ENCODE measurements around the gene CIAO2A.

The CIAO2A gene

DNA sequence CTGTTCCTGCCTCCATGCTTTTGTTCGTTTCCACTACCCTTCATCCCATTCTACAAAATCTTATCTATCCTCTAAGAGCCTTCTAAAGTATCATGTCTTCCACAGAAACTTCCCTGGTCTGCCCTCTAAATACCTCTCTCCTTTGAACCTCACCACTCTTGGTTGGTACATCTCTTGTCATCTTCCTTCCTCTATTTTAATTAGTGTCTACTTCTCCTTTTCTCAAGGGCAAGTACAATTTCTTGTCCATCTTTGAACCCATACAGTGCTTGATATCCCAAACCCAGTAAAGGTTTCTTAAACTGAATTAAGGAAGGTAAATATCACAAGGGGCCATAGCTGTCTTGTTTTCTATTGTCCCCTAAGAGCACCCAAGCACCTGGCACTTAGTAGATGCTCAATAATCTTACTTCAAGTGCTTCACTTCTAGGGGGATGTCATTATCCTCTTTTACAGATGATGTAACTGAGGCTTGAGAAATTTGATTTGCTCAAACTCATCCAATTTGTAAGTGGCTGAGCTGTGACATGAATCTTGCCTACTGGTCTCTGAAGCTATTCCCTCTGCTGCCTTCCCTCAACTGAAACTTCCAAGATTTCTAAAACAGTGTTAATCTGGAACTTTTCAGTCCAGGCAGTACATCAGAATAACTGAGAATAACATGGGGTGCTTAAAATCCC lies 44.7 kb downstream of the CIAO2A start:
- no peak for DNase-seq (ENCODE audit: low read depth)
- H3K4me3 ChIP-seq (ENCODE audit: low read depth, low read length): no peak overlapping the region

DNA sequence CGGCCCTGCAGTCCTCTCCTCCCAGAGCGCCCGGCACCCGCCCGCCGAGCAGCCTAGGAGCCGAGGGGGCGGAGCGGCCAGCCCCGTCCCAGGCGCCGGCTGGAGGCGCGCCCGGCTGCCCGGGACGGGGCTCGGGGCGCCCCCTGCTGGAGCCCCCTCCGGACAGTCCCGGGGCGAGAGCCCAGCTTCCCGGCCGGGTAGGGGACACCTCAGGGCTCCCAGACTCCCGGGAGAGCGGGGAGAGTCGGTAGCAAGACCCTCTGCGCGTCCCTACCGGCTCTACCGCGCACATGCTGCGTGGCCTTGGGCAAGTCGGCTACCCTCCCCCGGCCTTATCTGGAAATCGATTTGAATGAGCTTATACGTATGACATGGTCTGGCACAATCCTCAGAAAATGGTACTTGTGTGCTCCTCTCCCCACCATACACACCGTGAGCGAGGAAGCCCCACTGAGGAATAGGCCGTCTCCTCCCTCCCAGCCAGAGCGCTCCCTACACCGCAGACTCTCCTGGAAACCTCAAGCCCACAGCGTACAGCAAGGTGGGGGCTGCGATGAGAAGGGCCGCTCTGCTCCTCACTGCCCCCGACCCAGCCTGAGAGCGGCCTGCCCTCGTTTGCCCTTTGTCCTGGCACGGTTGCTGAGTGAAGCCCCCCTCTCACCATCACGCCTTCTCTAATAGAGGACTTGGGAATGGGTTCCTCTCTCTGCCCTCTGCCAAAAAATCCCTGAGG lies 47.1 kb downstream of the CIAO2A start, which contains the start of gene DAPK2:
Gene DAPK2, minus strand, starts transcription at position 65 of the 733 bp plus-strand sequence. CDS start 6,224 bp downstream, outside the sequence.
- no peak for DNase-seq (ENCODE audit: low read depth)
- peak within 1 kb of the TSS; percentile 46 for H3K4me3 ChIP-seq (ENCODE audit: low read depth, low read length)

DNA sequence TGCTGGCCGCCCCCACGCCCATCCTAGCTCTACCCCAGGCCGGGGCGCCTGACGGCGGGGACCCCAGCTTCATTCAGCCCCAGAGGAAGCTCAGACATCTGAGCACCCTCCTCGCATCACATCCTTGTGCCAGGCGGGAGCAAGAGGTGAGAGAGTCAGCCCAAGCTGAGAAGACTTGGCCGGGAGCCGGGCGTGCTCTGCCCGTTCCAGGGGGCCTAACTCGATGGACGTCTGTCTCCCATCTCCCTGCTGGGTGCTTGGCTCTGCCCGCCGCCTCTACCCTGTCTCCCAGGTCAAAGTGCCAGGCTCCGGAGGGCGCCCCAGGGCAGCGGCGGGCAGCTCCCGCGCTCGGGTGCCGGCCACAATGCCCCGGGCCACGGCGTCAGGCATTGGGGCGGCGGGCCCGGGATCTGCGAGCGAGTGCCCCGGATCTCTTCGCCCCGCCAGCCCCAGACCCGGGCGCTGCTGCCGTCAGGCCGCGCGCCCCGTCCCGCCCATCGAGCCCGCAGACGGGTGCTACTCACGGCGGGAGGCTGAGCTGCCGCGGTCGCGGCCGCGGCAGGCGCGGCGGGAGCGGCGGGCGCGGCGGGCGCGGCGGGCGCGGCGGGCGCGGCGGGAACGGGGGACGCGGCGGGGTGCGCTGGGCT lies 47.7 kb downstream of the CIAO2A start:
- peak overlapping the region; percentile 46 for H3K4me3 ChIP-seq (ENCODE audit: low read depth, low read length)
- no peak for DNase-seq (ENCODE audit: low read depth)

DNA sequence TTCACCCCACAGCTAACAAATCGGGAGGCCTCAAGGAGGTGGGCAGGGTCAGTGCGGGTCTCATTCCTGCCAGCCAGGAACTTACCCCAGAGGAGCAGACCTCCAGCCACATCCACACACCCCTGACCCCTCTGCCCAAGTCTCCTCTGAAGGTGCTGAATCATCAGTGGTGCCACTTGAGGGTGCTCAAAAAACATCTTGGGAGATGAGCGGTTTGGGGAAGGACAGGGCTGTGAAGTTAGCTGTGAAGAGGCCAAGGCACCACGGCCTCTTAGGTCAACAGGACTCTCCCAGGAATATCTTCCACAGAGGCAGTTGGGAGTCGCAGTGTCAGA lies 48.6 kb downstream of the CIAO2A start:
- H3K4me3 ChIP-seq (ENCODE audit: low read depth, low read length): no peak overlapping the region
- DNase-seq (ENCODE audit: low read depth): no peak

DNA sequence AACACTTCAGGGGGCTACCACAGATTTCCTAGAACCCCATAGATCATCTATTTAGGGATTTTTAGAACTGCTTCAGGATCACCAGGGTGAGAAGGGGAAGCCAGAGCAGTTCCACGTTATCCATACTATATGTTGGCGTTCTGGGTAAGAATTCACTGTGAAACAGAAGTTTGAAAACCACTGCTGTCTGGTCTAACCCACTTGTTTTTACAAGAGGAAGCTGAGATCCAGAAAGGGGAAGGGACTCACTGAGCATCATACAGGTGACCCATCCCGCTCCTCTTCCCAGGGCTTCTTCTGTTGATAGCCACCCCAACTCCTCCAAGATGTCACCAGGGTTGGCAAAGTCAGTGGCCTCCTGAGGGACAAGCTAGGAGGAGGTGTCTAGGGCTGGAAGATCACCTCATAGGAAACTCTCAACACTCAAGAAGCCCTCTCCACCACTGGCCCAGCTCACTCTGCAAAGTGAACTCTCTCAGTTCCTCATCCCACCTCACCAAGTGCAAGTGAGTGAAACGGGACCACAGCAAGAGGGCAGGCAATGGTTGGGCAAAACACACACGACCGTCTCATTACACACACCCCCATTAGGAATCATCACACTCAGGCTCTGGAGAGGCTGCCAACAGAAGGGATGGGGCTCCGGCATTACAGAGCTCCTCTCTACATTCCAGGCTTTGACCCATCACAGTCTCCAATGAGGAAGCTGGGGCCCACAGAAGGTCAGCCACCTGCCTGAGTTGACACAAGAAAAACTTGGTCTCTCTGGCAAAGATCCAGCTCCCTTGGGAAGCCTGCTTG lies 49.1 kb downstream of the CIAO2A start:
- DNase-seq (ENCODE audit: low read depth): no peak
- H3K4me3 ChIP-seq (ENCODE audit: low read depth, low read length): no peak overlapping the region

DNA sequence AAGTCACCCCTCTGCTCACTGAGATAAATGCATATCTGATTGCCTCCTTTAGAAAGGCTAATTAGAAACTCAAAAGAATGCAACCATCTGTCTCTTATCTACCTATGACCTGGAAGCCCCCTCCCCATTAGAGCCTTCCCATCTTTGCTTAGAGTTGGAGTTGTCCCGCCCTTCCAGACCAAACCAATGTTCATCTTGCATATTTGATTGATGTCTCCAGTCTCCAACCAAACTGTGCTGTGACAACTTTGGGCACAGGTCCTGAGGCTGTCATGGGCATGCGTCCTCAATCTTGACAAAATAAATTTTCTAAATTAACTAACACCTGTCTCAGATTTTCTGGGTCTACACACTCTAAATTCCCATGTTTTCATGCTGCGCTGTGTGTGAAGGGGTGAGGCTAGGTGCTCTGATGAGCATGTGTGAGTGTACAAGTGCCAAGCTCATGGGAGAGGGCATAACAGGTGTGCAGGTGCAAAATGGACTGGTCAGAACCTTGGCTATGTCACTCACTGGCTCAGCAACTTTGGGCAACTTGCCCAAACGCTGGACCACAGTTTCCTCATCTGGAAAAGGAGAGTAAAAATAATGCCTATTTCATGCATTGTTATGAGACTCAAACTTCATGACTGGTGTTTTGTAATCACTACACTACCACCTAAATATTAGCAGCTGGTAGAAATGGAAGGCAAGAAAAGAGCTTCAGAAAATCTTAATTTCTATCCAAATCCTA lies 54.6 kb downstream of the CIAO2A start:
- no peak for DNase-seq (ENCODE audit: low read depth)
- no peak overlapping the region for H3K4me3 ChIP-seq (ENCODE audit: low read depth, low read length)

DNA sequence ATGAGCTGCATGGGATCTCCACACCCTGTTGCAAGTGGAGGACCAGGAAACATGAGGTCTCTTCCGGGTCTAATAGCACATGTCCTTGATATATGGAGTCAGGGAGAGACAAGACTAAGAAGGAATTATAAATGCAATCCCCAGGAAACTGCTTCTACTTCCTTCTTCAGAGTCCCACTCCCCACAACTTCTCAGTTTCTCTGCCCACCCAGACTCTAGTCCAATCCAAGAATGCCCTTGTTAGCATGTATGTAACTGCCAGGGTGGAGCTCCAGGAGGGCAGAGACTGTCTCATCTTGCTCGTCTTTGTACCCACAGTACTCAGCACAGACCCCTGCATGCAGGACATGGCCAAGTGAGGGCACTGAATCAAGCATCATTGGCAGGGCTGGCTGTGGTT lies 55.7 kb downstream of the CIAO2A start:
- H3K4me3 ChIP-seq (ENCODE audit: low read depth, low read length): no peak overlapping the region
- DNase-seq (ENCODE audit: low read depth): no peak

DNA sequence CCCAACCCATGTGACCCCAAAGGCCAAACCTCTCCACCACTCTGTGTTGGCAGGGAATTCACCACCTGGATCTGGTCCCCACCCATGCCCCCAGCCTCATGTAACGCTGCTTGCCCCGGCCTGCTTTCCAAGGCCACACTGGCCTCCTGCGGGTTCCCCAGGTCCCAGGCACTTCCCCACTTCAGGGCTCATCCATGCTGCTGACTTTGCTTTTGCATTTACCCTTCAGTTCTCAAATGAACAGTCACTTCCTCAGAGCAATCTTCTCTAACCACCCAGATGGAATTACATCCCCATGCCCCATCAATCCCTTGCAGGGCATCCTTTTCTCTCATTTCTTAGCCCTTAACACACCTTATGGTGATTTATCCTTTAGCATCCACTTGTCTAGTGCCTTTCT lies 56.5 kb downstream of the CIAO2A start:
- no peak for DNase-seq (ENCODE audit: low read depth)
- H3K4me3 ChIP-seq (ENCODE audit: low read depth, low read length): no peak overlapping the region

DNA sequence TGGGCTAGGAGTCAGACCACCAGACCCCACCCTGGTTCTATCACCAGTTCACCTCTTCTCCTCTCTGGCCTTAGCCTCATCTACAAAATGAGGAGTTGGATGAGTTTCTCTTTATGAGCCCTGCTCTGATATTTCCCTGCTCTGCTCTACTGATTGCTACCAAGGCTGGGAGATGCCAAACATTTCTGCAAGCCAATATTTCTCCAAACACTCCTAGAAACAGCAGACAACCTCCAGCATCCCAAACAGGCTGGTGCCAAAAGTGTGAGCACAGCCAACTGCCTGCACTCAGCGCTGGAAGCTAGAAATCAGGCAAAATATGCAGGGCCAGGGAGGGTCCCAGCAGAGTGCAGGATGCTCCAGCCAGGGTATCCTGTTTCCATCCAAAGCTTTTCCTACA lies 58.1 kb downstream of the CIAO2A start:
- no peak for DNase-seq (ENCODE audit: low read depth)
- H3K4me3 ChIP-seq (ENCODE audit: low read depth, low read length): no peak overlapping the region

DNA sequence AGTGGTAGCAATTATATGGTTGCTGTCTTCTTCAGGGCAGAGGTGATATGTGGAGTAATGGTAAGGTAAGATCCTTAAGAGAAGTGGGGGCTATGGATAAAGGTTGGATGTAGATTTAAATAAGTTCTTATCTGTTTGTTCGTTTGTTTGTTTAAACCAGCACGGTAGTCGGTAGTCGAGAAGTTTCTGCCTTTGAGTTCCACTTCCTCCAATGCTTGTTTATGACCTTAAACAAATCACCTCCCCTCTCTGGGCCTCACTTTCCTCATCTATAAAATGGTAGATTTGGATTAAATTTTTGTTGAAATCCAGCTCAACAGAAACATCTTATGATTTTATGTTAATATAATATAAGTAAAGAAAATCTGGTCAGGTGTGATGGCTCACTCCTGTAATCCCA lies 59.1 kb downstream of the CIAO2A start:
- H3K4me3 ChIP-seq (ENCODE audit: low read depth, low read length): no peak overlapping the region
- no peak for DNase-seq (ENCODE audit: low read depth)

DNA sequence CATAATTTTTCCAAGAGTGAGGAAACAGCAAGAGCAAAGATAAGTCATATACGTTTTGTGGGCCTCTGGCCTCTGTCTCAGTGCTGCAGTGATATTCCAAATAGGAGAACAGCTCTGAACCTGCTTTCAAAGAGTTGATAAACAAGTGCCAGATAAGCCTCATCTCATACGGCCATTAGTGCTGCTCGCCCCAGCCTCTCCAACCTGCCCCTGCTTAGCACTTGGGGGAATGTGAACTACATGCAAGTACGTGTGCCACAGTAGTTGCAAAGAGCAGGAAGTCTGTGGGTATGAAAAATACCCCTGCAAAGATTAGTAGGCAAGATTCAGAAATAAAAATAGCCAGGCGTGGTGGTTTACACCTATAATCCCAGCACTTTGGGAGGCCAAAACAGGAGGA lies 61.3 kb downstream of the CIAO2A start:
- H3K4me3 ChIP-seq (ENCODE audit: low read depth, low read length): no peak overlapping the region

DNA sequence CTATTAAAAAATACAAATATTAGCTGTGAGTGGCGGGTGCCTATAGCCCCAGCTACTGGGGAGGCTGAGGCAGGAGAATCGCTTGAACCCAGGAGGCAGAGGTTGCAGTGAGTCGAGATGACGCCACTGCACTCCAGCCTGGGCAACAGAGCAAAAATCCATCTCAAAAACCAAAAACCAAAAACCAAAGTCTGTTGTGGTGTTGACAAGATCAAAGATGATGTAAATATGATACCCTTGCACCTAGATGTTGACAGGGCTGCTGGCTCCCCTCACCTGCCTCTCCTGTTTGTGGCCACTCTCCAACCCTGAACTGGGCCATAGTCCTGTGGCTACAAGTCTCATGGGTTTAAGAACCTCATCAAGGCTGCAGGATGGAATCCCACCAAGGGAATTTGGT lies 63.5 kb downstream of the CIAO2A start:
- DNase-seq (ENCODE audit: low read depth): no peak
- no peak overlapping the region for H3K4me3 ChIP-seq (ENCODE audit: low read depth, low read length)

More for the DNA sequence above, 61.3 kb downstream of the CIAO2A start:
- DNase-seq (ENCODE audit: low read depth): no peak

DNA sequence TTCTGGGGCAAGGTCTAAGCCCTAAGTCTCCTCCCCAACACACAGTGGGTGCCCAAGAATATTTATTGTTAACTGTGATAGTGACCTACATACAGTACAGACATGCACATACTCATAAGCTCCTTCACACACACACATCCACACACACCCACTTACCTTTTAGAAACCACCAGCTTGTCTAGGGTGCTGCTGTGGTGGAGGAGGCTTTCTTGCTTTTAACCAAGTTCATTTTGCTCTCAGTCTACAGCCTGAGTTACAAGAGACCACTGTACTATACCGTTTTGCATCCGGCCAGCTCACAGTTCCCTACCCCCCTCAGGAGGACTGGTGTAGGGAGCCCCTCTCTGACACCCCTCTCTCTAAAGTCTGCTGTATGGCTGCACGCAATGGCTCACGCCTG lies 64.0 kb downstream of the CIAO2A start:
- DNase-seq (ENCODE audit: low read depth): no peak

DNA sequence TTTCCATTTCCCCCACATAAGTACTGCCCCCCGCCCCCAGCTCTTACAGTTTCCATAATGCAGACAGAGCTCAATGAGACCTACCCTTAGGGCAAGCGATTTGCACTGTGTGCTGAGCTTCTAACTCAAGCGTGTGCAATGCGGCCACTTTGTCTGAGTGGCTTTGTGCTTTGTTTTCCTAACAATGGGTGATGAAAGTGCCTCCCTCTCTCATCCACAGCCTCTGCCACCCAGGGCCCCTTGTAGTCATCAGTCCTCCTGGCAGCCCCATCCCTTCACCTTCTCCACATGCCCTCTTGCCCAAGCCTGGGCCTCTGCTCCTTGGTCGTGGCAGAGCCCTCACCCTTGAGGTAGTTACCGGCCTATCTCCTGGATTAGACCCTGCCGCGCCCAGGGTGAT lies 64.5 kb downstream of the CIAO2A start:
- no peak for DNase-seq (ENCODE audit: low read depth)
- H3K4me3 ChIP-seq (ENCODE audit: low read depth, low read length): no peak overlapping the region

More for the DNA sequence above, 64.0 kb downstream of the CIAO2A start:
- H3K4me3 ChIP-seq (ENCODE audit: low read depth, low read length): no peak overlapping the region

DNA sequence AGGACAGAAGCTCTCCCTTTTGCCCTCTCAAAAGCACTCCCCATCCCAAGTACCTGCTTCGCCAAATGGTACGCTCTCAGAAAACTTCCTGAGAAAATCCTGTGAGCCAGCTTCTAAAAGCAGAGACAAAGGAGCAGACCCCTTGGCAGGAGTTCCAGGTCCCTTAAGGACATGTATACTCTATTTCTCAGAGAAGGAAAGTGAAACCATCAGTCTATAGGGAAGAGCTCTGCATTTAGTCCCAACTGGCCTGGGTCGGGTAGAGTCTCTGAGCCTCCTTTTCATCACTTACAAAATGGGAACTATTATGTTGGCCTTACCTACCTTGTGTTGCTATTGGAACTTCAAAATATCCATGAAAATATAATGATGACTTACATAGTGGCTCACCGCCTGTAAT lies 67.0 kb downstream of the CIAO2A start:
- DNase-seq (ENCODE audit: low read depth): no peak
- H3K4me3 ChIP-seq (ENCODE audit: low read depth, low read length): no peak overlapping the region

DNA sequence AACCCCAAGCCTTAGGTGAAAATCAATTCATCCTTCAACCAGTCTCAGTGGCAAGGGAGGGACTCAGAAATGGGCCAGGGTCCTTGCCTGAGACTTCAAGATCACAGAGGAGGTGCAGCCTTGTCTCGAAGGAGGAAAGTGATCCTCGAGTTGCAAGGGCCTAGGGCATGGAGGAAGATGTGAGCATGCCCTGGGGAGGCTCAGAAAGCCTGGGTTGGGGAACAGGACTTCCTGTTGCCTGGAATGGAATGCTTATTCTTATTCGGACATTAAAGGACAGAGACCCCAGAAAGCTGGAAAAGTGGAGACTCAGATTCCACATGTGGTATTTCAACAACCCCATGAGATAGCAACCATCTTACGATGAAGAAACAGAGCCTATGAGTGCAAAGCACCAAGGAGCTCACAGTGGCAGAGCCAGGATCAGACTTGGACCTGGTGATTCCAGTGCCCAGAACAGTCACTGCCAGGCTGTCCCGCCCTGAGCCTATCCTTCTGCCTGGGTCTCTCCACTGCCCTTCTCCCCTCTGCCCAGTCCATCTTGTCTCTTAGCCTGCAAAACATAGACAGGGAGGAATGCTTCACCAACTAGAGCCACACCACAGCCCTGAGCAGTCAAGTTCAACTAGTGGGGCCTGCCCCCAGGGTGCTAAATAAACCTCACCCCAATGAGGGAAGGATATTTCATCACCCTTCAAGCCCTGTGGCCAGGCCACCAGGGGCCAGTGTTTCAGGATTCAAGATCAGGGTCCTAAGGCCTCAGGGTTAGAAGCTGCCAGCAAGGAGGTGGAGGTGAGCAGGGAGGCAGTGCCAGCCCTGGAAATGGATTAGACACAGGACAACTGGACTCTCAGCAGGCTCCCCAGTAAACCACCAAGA lies 69.2 kb downstream of the CIAO2A start:
- no peak for DNase-seq (ENCODE audit: low read depth)
- H3K4me3 ChIP-seq (ENCODE audit: low read depth, low read length): no peak overlapping the region

DNA sequence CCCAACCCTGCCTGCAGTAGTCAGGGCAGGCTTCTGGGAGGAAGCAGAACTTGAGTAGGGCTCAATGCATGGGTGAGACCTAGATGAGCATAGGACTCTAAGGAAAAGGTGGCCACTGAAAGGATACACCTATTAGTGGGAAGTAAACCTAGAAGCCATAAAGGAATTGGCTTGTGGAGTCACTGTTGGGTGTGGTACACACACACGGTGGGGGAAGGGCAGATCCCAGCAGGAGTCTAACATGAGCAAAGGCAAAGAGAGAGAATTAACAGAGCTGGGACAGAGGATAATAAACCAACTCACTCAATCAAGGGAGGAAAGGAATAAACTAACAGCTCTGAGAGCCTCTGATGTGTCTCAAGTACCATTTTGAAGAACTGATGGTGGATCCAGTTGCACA lies 70.4 kb downstream of the CIAO2A start:
- no peak overlapping the region for H3K4me3 ChIP-seq (ENCODE audit: low read depth, low read length)
- no peak for DNase-seq (ENCODE audit: low read depth)

DNA sequence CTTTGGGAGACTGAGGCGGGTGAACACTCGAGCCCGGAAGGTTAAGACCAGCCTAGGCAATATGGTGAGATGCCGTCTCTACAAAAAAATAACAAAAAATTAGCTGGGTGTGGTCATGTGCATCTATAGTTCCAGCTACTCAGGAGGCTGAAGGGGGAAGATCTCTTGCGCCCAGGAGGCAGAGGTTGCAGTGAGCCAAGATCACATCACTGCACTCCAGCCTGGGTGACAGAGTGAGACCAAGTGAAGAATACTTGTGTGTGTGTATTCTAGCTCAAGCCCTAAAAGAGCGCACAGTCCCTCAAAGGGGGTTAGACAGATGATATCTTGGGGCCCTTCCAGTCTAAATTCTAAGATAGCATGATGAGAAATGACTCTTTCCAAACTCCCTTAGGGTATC lies 71.1 kb downstream of the CIAO2A start:
- no peak overlapping the region for H3K4me3 ChIP-seq (ENCODE audit: low read depth, low read length)
- DNase-seq (ENCODE audit: low read depth): no peak

All from skeletal muscle cell (primary cell).